OCI-M2 (cell line): ENCODE measurements around the gene CCDC92.

ENCODE experiments used
- DNase-seq: peaks from one replicate; lab custom pipeline; 2025; ENCODE audit not compliant: unreplicated experiment; lab: John Stamatoyannopoulos, UW

The CCDC92 gene

GRCh38 chr12:123891516-123892179 lies 81.0 kb downstream of the CCDC92 start:
- no peak for DNase-seq

DNA sequence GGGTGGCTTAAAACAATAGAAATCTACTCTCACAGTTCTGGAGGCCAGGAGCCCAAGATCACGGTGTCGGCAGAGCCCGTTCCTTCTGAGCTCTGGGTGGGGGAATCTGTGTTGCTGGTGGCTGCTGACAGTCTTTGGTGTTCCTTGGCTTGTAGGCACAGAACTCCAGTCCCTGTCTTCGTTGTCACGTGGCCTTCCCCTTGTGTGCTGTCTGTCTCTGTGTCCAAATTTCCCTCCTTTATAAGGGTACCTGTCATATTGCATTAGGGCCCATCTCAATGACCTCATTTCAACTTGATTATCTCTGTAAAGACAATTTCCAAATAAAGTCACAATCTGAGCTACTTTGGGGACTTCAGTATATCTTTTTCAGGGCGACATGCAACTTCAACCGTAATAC lies 81.6 kb downstream of the CCDC92 start:
- no peak for DNase-seq

DNA sequence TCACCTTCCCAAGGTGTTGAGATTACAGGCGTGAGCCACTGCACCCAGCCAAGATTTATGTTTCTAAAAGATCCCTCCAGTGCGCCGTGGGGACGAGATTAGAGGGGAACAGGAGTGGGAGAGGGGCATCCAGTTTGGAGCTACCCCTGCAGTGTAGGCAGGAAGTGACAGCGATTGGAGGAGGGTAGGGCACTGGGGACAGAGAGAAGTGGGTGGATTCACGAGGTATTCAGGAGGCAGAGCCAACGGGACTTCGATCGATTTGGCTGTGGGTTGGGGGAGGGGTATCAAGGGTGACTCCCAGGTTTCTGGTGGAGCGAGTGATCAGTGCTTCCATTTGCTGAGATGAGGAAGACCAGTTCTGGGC lies 82.1 kb downstream of the CCDC92 start:
- DNase-seq: no peak

- no peak for DNase-seq
Measured at GRCh38 chr12:123889848-123890535, 82.6 kb downstream of the CCDC92 start.

DNA sequence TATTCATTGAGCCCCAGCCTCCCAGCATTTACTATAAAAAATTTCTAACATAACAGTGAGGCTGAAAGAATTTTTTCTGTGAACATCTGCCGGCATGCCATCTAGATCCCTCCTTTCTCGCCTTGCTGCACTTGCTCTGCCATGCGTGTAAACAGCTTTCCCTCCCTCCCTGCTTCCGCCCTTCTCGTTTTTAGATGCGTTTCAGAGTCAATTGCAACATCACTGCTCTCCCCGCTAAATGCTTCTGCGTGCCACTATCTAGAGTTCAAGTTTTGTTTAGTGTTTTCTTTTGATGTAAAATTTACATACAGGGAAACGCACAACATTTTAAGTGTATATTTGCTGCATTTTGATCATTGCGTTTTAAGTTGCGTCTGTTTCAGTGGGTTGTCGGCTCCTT lies 83.6 kb downstream of the CCDC92 start:
- DNase-seq: no peak

DNA sequence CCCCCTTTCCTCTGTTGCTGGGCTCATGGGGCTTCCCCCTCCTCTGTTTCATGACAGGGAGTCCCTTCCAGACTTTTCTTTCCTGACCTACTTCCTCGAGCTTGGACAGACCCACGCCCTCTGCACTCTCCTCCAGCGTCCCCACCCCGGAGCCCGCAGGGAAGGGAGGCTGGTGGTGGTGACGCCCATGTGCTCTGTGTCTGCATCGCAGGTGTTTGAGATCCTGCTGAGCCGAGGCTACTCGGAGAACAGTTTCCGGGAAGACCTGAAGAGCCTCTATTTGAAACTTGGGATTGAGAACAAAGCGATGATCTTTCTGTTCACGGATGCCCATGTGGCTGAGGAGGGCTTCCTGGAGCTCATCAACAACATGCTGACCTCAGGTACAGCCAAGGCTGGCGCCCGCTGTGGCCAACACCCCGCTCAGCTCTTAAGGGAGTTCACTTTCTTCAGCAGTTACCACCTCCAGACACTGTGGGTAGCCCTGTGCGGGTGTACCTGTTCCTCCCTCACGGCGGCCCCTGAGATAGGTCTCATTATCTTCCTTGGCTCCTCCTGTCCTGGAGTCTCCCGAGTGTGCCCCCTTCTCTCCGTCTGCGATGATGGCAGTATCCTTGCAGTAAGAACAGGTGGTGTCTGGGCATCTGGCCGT lies 85.6 kb downstream of the CCDC92 start:
- DNase-seq: no peak

DNA sequence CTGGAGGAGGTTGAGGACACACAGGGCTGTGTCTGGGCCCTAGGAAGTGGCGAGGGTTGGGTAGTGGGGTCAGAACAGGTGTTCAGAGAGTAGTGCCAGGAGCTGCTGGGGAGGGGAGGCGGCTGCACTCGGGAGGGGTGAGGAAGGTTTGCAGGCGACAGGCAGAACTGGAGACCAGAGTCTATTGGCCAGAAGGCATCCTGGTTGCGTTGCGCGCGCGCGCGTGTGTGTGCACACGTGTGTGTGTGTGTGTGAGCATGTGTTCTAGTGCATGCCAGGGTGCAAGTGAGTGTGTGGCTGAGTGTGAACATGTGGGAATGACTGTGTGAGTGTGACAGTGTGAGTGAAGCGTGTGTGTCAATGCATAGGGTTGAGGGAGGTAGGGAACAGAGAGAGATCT lies 86.4 kb downstream of the CCDC92 start:
- DNase-seq: no peak
